GM20431 (cell line): ENCODE data around the gene HDDC3.

ENCODE experiments used
- in situ Hi-C: fragments of 300-500 bp; cut with MseI, MboI; formaldehyde crosslinking; loops from one replicate; pipeline ENCODE4 v1.15.0; 2020; ENCODE audit warnings: low sequenced_read_pairs; ENCODE audit not compliant: unreplicated experiment

The HDDC3 gene

GRCh38 chr15:90901175-90902039 lies 30.9 kb downstream of the HDDC3 start:
- in situ Hi-C loops = no loop called here

- in situ Hi-C loops = loop anchor here (25.0 kb wide), 1 partner anchor 560 kb away; no protein-coding TSS in a partner anchor
Observed at GRCh38 chr15:90897131-90897655, 35.2 kb downstream of the HDDC3 start.

GRCh38 chr15:90895571-90896117 lies 36.7 kb downstream of the HDDC3 start:
- in situ Hi-C loops = loop anchor here (25.0 kb wide), 1 partner anchor 558 kb away; no protein-coding TSS in a partner anchor

- in situ Hi-C loops = loop anchor here (25.0 kb wide), 1 partner anchor 556 kb away; no protein-coding TSS in a partner anchor
Observed at GRCh38 chr15:90893175-90894090, 38.9 kb downstream of the HDDC3 start.

- in situ Hi-C loops = loop anchor here (25.0 kb wide), 1 partner anchor 555 kb away; no protein-coding TSS in a partner anchor
Observed at GRCh38 chr15:90892498-90893174, 39.7 kb downstream of the HDDC3 start.

GRCh38 chr15:90892023-90892422 lies 40.3 kb downstream of the HDDC3 start:
- in situ Hi-C loops = loop anchor here (25.0 kb wide), 1 partner anchor 555 kb away; no protein-coding TSS in a partner anchor

- in situ Hi-C loops = loop anchor here (25.0 kb wide), 1 partner anchor 554 kb away; no protein-coding TSS in a partner anchor
Observed at GRCh38 chr15:90891346-90891949, 40.9 kb downstream of the HDDC3 start.

- in situ Hi-C loops = loop anchor here (25.0 kb wide), 1 partner anchor 554 kb away; no protein-coding TSS in a partner anchor
Observed at GRCh38 chr15:90890839-90891238, 41.5 kb downstream of the HDDC3 start.

GRCh38 chr15:90889736-90890456 lies 42.5 kb downstream of the HDDC3 start:
- in situ Hi-C loops = loop anchor here (25.0 kb wide), 1 partner anchor 553 kb away; no protein-coding TSS in a partner anchor

- in situ Hi-C loops = loop anchor here (25.0 kb wide), 1 partner anchor 552 kb away; no protein-coding TSS in a partner anchor
Observed at GRCh38 chr15:90889313-90889730, 43.0 kb downstream of the HDDC3 start.

- in situ Hi-C loops = loop anchor here (25.0 kb wide), 1 partner anchor 550 kb away; no protein-coding TSS in a partner anchor
Observed at GRCh38 chr15:90887037-90887481, 45.3 kb downstream of the HDDC3 start.

GRCh38 chr15:90886291-90886614 lies 46.1 kb downstream of the HDDC3 start:
- in situ Hi-C loops = loop anchor here (25.0 kb wide), 1 partner anchor 549 kb away; no protein-coding TSS in a partner anchor

GRCh38 chr15:90885432-90886290 lies 46.7 kb downstream of the HDDC3 start:
- in situ Hi-C loops = loop anchor here (25.0 kb wide), 1 partner anchor 548 kb away; no protein-coding TSS in a partner anchor

- in situ Hi-C loops = loop anchor here (25.0 kb wide), 1 partner anchor 548 kb away; no protein-coding TSS in a partner anchor
Observed at GRCh38 chr15:90884719-90885431, 47.5 kb downstream of the HDDC3 start.

- in situ Hi-C loops = loop anchor here (25.0 kb wide), 1 partner anchor 547 kb away; no protein-coding TSS in a partner anchor
Observed at GRCh38 chr15:90883976-90884718, 48.2 kb downstream of the HDDC3 start, which contains the start of gene FES. Gene FES (plus strand): TSS chr15:90884504. CDS start chr15:90885046, 542 bp downstream.
